ENCODE measurements around the gene LIMCH1. TPM values are rescaled to one million over a fixed set of nuclear protein-coding genes. Genes with fewer than 3 reads are reported as not detected.
"Not testable (repeated sequence)": the region's sequence is repeated elsewhere in the genome, so short reads cannot be mapped to it uniquely, and the experiment has no call there.

The LIMCH1 gene
- total RNA-seq, 2 experiments from 2014 or later = not detected

DNA sequence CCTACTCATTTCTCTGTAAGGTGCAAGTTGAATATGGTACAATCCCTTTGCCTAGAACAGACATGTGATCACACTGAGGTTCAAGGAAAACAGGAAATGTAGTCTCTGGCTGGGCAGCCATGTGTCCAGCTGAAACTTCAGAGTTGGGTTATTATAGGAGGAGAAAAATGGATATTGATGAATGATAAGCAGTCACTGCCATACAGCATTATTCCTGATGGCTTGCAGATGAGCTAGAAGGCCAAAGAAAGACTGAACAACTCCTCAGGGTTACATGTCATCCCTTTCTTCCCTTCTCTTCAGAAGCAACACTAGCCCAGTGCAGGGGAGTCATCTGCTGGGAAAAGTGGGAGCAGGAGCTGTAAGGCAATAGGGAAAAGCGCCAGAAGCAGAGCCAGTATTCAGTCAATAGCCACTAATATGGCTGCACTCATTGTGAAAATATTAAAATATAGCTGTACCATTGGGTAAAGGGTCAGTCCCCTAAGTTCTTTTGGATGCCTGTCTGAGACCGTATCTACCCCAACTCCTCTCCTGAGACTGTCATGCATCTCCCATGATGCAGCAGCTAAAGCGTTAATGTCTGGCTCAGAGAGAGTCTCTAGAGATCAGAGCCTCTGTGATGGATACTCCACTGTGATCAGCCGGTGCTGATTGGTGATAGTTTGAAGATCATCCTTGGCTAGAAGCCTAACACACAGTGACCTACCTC is 190.1 kb downstream of the LIMCH1 start:
- ChIA-PET CTCF (interaction anchor here (2.0 kb wide), 1 partner anchor 66 kb away, joined by 4 read pairs; no protein-coding TSS in a partner anchor), POLR2A (interaction anchor here (1.0 kb wide), 1 partner anchor 11 kb away, joined by 4 read pairs; no protein-coding TSS in a partner anchor)
- Mint-ChIP-seq H3K9me3 (peaks cover 6% of the 10 kb centered on the region), H3K27ac (no peak overlapping the region), H3K36me3 (ENCODE audit: low read depth) (no peaks in the 10 kb centered on the region), H3K4me3 (no peak overlapping the region), H3K4me1 (ENCODE audit: low read depth) (no peaks in the 10 kb centered on the region), H3K27me3 (peaks cover 9% of the 10 kb centered on the region)
- TF ChIP-seq, protein P1, sequence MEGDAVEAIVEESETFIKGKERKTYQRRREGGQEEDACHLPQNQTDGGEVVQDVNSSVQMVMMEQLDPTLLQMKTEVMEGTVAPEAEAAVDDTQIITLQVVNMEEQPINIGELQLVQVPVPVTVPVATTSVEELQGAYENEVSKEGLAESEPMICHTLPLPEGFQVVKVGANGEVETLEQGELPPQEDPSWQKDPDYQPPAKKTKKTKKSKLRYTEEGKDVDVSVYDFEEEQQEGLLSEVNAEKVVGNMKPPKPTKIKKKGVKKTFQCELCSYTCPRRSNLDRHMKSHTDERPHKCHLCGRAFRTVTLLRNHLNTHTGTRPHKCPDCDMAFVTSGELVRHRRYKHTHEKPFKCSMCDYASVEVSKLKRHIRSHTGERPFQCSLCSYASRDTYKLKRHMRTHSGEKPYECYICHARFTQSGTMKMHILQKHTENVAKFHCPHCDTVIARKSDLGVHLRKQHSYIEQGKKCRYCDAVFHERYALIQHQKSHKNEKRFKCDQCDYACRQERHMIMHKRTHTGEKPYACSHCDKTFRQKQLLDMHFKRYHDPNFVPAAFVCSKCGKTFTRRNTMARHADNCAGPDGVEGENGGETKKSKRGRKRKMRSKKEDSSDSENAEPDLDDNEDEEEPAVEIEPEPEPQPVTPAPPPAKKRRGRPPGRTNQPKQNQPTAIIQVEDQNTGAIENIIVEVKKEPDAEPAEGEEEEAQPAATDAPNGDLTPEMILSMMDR (IDR thresholded peaks at IDR 0.05) = no peak
- DNase-seq (no peak), ATAC-seq (no peak)
- intact Hi-C loops (cut with micrococcal nuclease) = no loop called here

DNA sequence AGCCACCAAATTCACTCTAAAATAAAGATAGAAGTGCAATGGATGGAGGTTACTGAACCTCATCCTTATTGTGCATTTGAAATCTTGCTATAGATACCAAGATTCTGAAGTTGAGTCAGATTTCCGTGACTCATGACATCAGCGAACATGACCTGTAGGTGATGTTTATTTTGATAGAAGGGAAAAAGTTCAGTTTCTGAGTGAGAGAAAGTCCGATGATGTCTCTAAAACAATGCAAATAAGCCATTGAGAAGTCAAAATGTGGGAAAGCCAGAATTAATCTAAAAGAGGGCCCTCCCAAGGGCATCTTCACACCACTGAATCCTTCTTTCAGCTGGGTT is 190.6 kb downstream of the LIMCH1 start:
- TF ChIP-seq, protein P1 (IDR thresholded peaks at IDR 0.05) = no peak
- H3K36me3 Mint-ChIP-seq (ENCODE audit: low read depth) = no peaks in the 10 kb centered on the region
- intact Hi-C loops (cut with micrococcal nuclease) = no loop called here
- no peak overlapping the region for H3K4me3 Mint-ChIP-seq
- no peak for DNase-seq
- no peak for ATAC-seq
- H3K27ac Mint-ChIP-seq = no peak overlapping the region
- POLR2A ChIA-PET = no interaction called here
- CTCF ChIA-PET = no interaction called here
- H3K9me3 Mint-ChIP-seq = peaks cover 6% of the 10 kb centered on the region
- no peaks in the 10 kb centered on the region for H3K4me1 Mint-ChIP-seq (ENCODE audit: low read depth)
- H3K27me3 Mint-ChIP-seq = peaks cover 9% of the 10 kb centered on the region

DNA sequence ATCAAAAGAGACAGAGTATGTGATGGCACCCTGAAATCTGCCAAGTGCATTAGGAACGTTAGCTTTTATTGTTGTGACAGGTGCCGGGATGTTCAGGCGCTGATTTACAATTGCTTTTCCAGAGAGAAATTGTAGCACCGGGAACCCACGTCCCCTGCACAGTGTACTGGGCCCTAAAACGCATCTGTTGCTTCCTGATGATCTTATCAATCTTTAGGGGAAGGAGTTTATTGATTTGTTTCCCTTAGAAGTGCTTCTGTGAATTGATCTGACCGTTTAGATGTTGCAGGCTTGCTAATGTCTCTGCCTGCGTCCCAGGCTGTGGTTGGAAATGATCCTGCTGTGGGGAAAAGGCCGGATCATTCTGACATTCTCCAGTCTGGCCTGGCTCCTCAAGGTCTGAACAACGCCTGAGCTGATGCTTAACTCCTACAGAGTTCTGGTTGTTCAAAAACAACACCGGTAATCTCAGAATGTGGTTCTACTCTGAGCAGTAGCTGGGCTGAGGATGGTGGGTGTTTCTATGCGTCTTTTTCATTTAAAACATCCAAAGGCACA is 193.7 kb downstream of the LIMCH1 start:
- DNase-seq (no peak), ATAC-seq (no peak)
- Mint-ChIP-seq H3K9me3 (peaks cover 5% of the 10 kb centered on the region), H3K4me3 (no peak overlapping the region), H3K27me3 (peaks cover 9% of the 10 kb centered on the region), H3K4me1 (ENCODE audit: low read depth) (no peaks in the 10 kb centered on the region), H3K36me3 (ENCODE audit: low read depth) (no peaks in the 10 kb centered on the region), H3K27ac (no peak overlapping the region)
- TF ChIP-seq, protein P1 (IDR thresholded peaks at IDR 0.05) = no peak
- ChIA-PET POLR2A (no interaction called here), CTCF (no interaction called here)
- intact Hi-C loops (cut with micrococcal nuclease) = no loop called here

DNA sequence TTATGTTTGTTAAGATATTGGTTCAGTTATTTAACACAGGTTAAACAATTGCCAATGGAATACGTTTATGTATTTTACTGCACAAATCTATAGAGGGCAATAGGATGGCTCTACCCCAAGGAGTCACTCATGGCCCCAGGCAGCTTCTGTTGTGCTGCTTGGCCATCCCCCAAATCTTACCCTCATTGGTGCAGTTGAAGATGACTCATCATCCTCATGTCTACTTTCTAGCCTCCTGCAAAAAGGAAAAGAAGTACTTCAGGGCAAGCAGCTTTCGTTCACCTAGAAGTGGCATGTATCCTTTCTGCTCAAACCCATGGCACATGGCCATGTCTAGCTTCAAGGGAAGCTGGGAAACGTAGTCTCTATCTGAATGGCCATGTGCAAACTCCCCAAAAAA is 196.4 kb downstream of the LIMCH1 start:
- no peaks in the 10 kb centered on the region for H3K4me1 Mint-ChIP-seq (ENCODE audit: low read depth)
- ATAC-seq (no peak), DNase-seq (no peak)
- H3K36me3 Mint-ChIP-seq (ENCODE audit: low read depth) = no peaks in the 10 kb centered on the region
- peaks cover 5% of the 10 kb centered on the region for H3K9me3 Mint-ChIP-seq
- no peak overlapping the region for H3K4me3 Mint-ChIP-seq
- TF ChIP-seq, protein P1 (IDR thresholded peaks at IDR 0.05) = no peak
- intact Hi-C loops (cut with micrococcal nuclease) = no loop called here
- POLR2A ChIA-PET = no interaction called here
- CTCF ChIA-PET = no interaction called here
- no peak overlapping the region for H3K27ac Mint-ChIP-seq
- peaks cover 7% of the 10 kb centered on the region for H3K27me3 Mint-ChIP-seq

DNA sequence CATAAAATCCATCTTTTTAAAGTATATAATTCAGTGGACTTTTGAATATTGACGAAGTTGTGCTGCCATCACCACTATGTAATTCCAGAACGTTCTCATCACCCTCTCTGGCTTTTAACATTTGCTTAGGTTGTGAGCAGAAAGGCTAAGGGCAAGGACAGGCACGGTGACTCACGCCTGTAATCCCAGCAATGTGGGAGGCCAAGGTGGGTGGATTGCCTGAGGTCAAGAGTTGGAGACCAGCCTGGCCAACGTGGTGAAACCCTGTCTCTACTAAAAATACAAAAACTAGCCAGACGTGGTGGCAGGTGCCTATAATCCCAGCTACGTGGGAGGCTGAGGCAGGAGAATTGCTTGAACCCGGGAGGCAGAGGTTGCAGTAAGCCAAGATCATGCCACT is 199.5 kb downstream of the LIMCH1 start:
- intact Hi-C loops (cut with micrococcal nuclease); ATAC-seq; H3K27ac Mint-ChIP-seq; DNase-seq; H3K4me3 Mint-ChIP-seq; H3K36me3 Mint-ChIP-seq (ENCODE audit: low read depth); H3K27me3 Mint-ChIP-seq; H3K9me3 Mint-ChIP-seq; H3K4me1 Mint-ChIP-seq (ENCODE audit: low read depth); POLR2A ChIA-PET: not testable (repeated sequence)
- CTCF ChIA-PET = interaction anchor here (1.1 kb wide), 1 partner anchor 151 kb away, joined by 3 read pairs; no protein-coding TSS in a partner anchor
